ENCODE results near the gene CFAP43.

- no peak for TF ChIP-seq MAX (IDR thresholded peaks at IDR 0.05)
- TF ChIP-seq TAF1 (conservative IDR thresholded peaks at IDR 0.05) = no peak
These were observed 112.2 kb downstream of the CFAP43 start for GRCh38 chr10:104119996-104120395.

Measured in liver (tissue), 2 donors.